GM18951 (cell line): ENCODE measurements around the gene OSBP2.

Source experiments
- POLR2A ChIP-seq: IDR thresholded peaks from 4 replicates; pipeline ENCODE4 v1.6.1; 2011; ENCODE audit warnings: mild to moderate bottlenecking; ENCODE audit not compliant: insufficient read length, insufficient read depth; ENCODE audit errors: extremely low read depth
- in situ Hi-C: fragments of 300-500 bp; cut with MboI; formaldehyde crosslinking; loops from one replicate; pipeline ENCODE4 v1.12.0; 2022; ENCODE audit warnings: low sequenced_read_pairs, mixed read lengths, inconsistent platforms; ENCODE audit not compliant: unreplicated experiment

The OSBP2 gene

DNA sequence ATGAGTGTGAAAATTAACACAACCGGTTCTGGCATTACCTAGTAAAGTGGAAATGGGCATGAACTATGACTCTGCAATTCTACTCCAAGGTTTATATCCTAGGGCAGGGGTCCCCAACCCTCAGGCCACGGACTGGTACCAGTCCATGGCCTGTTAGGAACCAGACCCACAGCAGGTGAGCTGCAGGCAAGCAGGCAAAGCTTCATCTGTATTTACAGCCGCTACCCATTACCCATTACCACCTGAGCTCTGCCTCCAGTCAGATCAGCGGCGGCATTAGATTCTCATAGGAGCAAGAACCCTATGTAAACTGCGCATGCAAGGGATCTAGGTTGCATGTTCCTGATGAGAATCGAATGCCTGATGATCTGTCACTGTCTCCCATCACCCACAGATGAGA is 224.1 kb downstream of the OSBP2 start:
- in situ Hi-C loops = loop anchor here (10.0 kb wide), 1 partner anchor 154 kb away; no protein-coding TSS in a partner anchor

GRCh38 chr22:30919973-30920372 is 225.3 kb downstream of the OSBP2 start:
- no peak for TF ChIP-seq POLR2A
- in situ Hi-C loops = loop anchor here (10.0 kb wide), 1 partner anchor 155 kb away; no protein-coding TSS in a partner anchor

More for the DNA sequence above, 224.1 kb downstream of the OSBP2 start:
- TF ChIP-seq POLR2A = no peak

- in situ Hi-C loops = no loop called here
- TF ChIP-seq POLR2A = no peak
These were observed 225.7 kb downstream of the OSBP2 start for GRCh38 chr22:30920407-30920806.

DNA sequence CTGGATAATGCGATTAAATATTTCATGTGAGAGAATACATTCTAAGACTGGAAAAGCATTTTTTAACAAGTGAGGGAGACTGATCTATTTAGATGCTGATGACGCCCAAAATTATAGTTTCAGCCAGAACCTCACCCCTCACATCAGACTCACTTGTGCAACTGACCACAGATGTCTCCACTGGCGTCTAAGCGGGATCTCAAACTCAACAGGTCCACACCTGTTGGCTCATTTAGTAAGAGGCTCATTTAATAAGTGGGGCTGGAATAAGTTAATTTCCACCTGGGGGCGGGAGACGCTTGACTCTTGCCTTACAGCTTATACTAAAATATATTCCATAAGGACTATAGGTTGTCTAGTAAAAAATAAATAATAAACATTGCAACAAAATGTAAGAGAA is 226.4 kb downstream of the OSBP2 start:
- no peak for TF ChIP-seq POLR2A
- in situ Hi-C loops = no loop called here

DNA sequence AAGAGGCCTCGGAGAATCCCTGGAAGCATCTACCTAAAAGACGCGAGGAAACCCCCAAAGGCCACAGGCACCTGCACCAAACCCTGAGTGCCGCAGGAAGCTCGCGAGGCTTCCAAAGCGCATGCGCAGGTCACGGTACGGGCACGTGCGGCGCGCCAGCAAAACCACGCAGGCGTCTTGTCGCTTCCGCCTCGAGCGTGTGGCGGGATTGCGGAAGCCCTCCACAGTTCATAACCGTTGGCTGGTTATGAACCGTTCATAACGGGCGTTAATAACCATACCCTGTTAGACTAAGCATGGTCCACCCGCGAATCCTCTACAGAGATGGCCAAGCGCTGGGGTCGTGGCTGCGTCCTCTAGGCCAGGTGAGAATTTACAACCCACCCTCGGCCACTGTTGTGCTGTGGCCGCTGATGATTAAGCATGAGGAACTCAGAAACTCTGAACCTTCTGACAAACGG is 227.5 kb downstream of the OSBP2 start:
- peak; percentile 43 for TF ChIP-seq POLR2A
- in situ Hi-C loops = no loop called here

DNA sequence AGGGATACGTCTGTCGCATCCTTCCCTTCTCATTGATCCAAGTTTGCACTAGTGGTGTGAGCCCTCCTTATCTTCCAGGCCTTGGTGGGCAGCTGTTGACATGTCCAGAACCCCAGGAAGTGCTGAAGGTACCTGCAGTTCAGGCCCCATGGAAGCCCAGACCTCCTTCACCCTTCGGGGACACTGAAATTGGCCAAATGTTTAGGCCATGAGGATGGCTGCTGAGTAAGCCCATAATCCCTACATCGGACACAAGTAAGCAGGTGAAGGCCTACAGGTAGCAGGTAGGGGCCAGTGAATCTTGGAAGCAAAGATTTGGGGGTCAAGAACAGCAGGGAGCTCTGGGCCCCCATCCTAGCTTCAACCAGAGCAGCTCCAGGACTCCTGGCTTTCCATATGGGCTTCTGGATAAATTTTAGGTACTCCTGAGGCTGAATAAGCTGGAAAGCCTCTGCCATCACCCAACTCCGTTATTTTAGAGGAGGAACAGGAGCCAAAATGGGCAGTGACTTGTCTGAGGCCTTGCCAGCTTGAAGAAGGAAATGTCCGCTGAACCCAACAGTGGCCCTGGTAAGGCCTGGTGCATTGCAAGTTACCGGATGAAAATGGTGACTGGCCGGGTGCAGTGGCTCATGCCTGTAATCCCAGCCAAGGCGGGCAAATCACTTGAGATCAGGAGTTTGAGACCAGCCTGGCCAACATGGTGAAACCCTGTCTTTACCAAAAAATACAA is 228.7 kb downstream of the OSBP2 start:
- no peak for TF ChIP-seq POLR2A

DNA sequence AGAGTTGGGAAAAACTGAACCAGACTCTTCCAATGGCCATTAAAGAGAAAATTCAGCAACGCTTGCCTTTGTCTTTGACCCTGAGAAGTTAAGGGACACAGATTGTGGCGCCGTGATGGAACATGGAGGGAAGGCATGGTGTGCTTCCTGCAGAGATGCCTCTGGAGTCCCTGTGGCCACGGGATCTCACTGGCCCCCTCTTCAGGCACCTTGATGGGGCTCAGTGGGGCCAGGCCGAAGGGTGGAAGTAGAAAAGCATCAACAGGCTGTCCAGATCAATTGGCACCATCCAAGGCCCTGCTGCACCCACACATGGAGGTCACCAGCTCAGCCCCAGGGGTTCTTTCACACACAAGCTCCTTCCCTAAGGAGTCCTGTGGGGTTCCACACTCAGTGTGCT is 231.0 kb downstream of the OSBP2 start:
- no peak for TF ChIP-seq POLR2A
- in situ Hi-C loops = no loop called here

More for the DNA sequence above, 228.7 kb downstream of the OSBP2 start:
- in situ Hi-C loops = no loop called here

DNA sequence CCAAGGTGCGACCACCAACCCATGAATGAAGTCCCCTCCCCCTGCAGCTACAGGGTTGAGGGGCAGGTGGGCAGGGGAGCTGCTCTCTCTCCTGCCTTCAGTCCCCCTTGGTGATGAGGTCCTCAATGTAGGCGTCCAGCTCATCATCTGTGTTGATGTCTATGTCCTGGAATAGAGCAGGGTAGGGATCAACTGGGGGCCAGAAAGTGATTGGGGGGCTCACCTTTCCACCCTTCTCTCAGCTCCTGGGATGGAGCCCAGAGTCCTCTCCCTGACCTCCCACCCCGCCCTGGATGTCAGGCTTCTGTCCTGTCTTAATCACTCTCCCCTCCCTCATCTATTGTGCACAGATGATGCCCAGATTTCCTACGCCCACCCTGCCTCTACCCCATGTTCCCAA is 232.0 kb downstream of the OSBP2 start:
- in situ Hi-C loops = no loop called here
- TF ChIP-seq POLR2A = no peak

DNA sequence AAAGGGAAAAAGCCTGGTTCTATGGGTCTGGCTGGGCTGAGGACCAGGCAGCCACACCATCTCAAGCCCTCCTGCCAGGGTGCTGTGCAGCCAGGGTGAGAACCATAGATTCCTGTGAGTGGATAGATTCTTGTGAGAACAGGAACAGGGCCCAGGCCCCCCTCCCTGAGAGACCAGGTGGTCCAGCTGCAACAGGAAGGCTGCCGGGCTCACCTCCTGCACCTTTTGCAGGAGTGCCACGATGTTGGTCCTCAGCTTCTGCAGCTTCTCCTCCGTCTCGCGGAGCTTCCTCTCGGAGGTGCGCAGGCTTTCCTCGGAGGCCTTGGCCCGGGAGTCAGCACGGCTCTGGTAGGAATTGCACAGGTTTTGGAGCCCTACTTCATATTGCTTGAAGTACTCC is 233.1 kb downstream of the OSBP2 start:
- in situ Hi-C loops = no loop called here
- no peak for TF ChIP-seq POLR2A

DNA sequence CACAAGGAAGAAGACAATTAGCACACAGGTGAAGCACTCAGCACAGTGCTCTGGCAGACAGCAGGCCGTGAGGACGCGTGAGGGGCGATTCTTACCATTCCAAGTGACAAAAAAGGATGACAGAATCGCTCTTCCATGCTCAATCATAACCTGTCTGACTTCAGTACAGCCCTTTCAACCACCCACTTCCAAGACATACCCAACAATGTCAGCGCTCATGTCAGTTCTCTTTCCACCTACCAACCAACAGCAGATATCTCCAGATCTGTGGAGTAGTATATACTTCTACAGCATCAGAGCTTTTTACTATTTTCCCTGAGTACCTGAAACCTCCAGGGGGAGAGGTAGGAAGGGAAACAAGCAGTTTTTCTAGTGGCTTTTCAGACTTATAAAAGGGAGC is 233.7 kb downstream of the OSBP2 start:
- in situ Hi-C loops = no loop called here
- no peak for TF ChIP-seq POLR2A

- in situ Hi-C loops = no loop called here
- no peak for TF ChIP-seq POLR2A
These were observed 235.6 kb downstream of the OSBP2 start for GRCh38 chr22:30930228-30930627.

- in situ Hi-C loops = no loop called here
- TF ChIP-seq POLR2A = no peak
These were observed 237.0 kb downstream of the OSBP2 start for GRCh38 chr22:30931541-30932300.

DNA sequence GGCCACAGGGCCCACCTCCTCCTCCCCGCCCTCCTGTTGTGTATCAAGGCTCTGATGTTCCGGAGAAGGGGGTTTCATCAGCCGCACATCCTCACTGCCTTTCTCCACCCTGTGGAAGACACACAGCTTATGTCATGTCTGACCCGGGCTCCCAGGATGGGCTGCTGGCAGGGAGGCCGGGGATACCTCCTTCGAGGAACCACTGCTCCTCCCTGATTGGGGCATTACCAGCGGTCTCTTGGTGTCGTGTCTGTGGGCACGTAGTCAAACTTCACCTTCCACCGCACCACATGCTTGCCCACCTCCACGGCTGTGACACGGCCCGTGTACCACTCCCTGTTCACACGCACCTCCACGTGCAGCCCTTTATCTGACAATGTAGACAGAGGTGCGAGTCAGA is 238.0 kb downstream of the OSBP2 start:
- TF ChIP-seq POLR2A = no peak
- in situ Hi-C loops = no loop called here

DNA sequence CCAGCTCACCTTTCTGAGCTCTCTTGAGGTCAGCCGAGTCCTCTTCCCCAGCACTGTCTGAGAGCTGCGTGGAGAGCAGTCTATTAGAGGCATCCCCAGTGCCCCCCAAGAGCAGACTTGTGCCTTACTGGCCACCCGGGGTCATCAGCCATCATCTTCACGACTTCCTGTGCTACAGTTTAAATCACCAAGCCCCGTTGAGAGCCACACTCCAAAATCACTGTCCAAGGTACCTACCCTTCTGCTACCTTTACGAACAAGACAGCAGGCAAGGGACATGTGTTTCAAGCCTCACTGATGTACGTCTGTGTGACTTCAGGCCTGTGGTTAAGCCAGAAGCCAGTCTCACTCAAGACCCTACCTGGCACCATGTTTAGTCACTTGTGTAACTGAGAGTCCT is 238.8 kb downstream of the OSBP2 start:
- in situ Hi-C loops = no loop called here
- no peak for TF ChIP-seq POLR2A
